HG02571 (cell line): ENCODE data around the gene IQCH.

Experiments
- ATAC-seq: cut with Tn5 transposase; IDR thresholded peaks from one replicate; pipeline ENCODE4 v1.9.1; 2021; ENCODE audit warnings: mild to moderate bottlenecking, moderate library complexity; ENCODE audit not compliant: unreplicated experiment

IQCH gene

GRCh38 chr15:67296684-67297083 lies 42.1 kb downstream of the IQCH start:
- ATAC-seq: no peak

GRCh38 chr15:67300266-67301025 lies 45.9 kb downstream of the IQCH start:
- ATAC-seq: no peak

- ATAC-seq: no peak
Measured at GRCh38 chr15:67303490-67304363, 49.1 kb downstream of the IQCH start.

GRCh38 chr15:67304778-67305177 lies 50.2 kb downstream of the IQCH start:
- ATAC-seq: no peak

- ATAC-seq: no peak
Measured at GRCh38 chr15:67305506-67305905, 50.9 kb downstream of the IQCH start.

GRCh38 chr15:67307156-67307555 lies 52.6 kb downstream of the IQCH start:
- no peak for ATAC-seq

GRCh38 chr15:67307889-67308597 lies 53.5 kb downstream of the IQCH start:
- no peak for ATAC-seq

GRCh38 chr15:67311731-67312130 lies 57.1 kb downstream of the IQCH start:
- ATAC-seq: no peak

- no peak for ATAC-seq
Measured at GRCh38 chr15:67319961-67320360, 65.4 kb downstream of the IQCH start.

- ATAC-seq: no peak
Measured at GRCh38 chr15:67321352-67321751, 66.8 kb downstream of the IQCH start.

GRCh38 chr15:67322481-67322880 lies 67.9 kb downstream of the IQCH start:
- ATAC-seq: no peak

GRCh38 chr15:67327312-67327711 lies 72.7 kb downstream of the IQCH start:
- no peak for ATAC-seq

- no peak for ATAC-seq
Measured at GRCh38 chr15:67327737-67328136, 73.2 kb downstream of the IQCH start.

- ATAC-seq: no peak
Measured at GRCh38 chr15:67329984-67330733, 75.6 kb downstream of the IQCH start.

- no peak for ATAC-seq
Measured at GRCh38 chr15:67331676-67332075, 77.1 kb downstream of the IQCH start.

GRCh38 chr15:67335026-67335425 lies 80.4 kb downstream of the IQCH start:
- no peak for ATAC-seq

- no peak for ATAC-seq
Measured at GRCh38 chr15:67335534-67336222, 81.1 kb downstream of the IQCH start.

- no peak for ATAC-seq
Measured at GRCh38 chr15:67340630-67341029, 86.0 kb downstream of the IQCH start.

- ATAC-seq: no peak
Measured at GRCh38 chr15:67341539-67341938, 87.0 kb downstream of the IQCH start.

- no peak for ATAC-seq
Measured at GRCh38 chr15:67343206-67343605, 88.6 kb downstream of the IQCH start.
